GM23338 (cell line): ENCODE results near the gene PAPPA. TPM values are rescaled to one million over a fixed set of nuclear protein-coding genes. Genes with fewer than 3 reads are reported as not detected.

ENCODE experiments used
- ATAC-seq: fragments of 200-7000 bp; cut with Tn5 transposase; 3 replicates; pipeline ENCODE4 v1.9.1; 2020
- DNase-seq: peaks from one replicate; pipeline ENCODE4 v3.0.0-alpha.2; 2015; ENCODE audit warnings: low spot score
- H2AFZ ChIP-seq: fragments of 200-600 bp; sonication (generic); 2 replicates; pipeline ENCODE4 v1.8.0; 2016; ENCODE audit warnings: antibody characterized with exemption, mild to moderate bottlenecking, moderate library complexity
- H3F3A ChIP-seq: fragments of 200-600 bp; sonication (generic); replicated peaks from 2 replicates; pipeline ENCODE4 v1.8.0; 2017; ENCODE audit warnings: antibody characterized with exemption, mixed run types, low read depth
- H3K27ac ChIP-seq: fragments of 200-600 bp; sonication (generic); 2 replicates; pipeline ENCODE4 v1.6.1; 2016; ENCODE audit warnings: low read depth
- H3K27me3 ChIP-seq: fragments of 200-600 bp; sonication (generic); 2 replicates; pipeline ENCODE4 v1.8.0; 2016; ENCODE audit warnings: mild to moderate bottlenecking, mixed run types, moderate library complexity; ENCODE audit not compliant: insufficient read depth
- H3K36me3 ChIP-seq: fragments of 200-600 bp; sonication (generic); 2 replicates; pipeline ENCODE4 v1.8.0; 2016; ENCODE audit warnings: mild to moderate bottlenecking; ENCODE audit not compliant: insufficient read depth
- H3K4me1 ChIP-seq: fragments of 200-600 bp; sonication (generic); 2 replicates; pipeline ENCODE4 v1.8.0; 2016; ENCODE audit warnings: mild to moderate bottlenecking, moderate library complexity; ENCODE audit not compliant: insufficient read depth
- H3K4me2 ChIP-seq: fragments of 200-600 bp; sonication (generic); 2 replicates; pipeline ENCODE4 v1.7.1; 2017; ENCODE audit warnings: mixed run types
- H3K4me3 ChIP-seq: fragments of 200-600 bp; sonication (generic); 2 replicates; pipeline ENCODE4 v1.6.1; 2016; ENCODE audit warnings: mixed run types
- H3K79me2 ChIP-seq: fragments of 200-600 bp; sonication (generic); replicated peaks from 2 replicates; pipeline ENCODE4 v1.8.0; 2017; ENCODE audit warnings: mild to moderate bottlenecking; ENCODE audit not compliant: insufficient read depth
- H3K9me2 ChIP-seq: fragments of 200-600 bp; sonication (generic); 2 replicates; pipeline ENCODE4 v1.8.0; 2017; ENCODE audit not compliant: insufficient read depth
- H4K20me1 ChIP-seq: fragments of 200-600 bp; sonication (generic); replicated peaks from 2 replicates; pipeline ENCODE4 v1.8.0; 2017; ENCODE audit warnings: mild to moderate bottlenecking; ENCODE audit not compliant: insufficient read depth
- H3K27ac Mint-ChIP-seq: 2 replicates; pipeline ENCODE4 v1.8.0; 2020; ENCODE audit warnings: inconsistent platforms, mild to moderate bottlenecking, moderate library complexity, mixed read lengths
- H3K27me3 Mint-ChIP-seq: 3 replicates; pipeline ENCODE4 v1.8.0; 2022; ENCODE audit warnings: low read depth, mild to moderate bottlenecking, moderate library complexity, mixed read lengths, inconsistent platforms; ENCODE audit not compliant: insufficient read depth, poor library complexity
- H3K36me3 Mint-ChIP-seq: 3 replicates; pipeline ENCODE4 v1.8.0; 2021; ENCODE audit warnings: low read depth, mild to moderate bottlenecking, inconsistent platforms, moderate library complexity, mixed read lengths
- H3K4me1 Mint-ChIP-seq: 3 replicates; pipeline ENCODE4 v1.8.0; 2020; ENCODE audit warnings: mild to moderate bottlenecking, inconsistent platforms, mixed read lengths
- H3K4me3 Mint-ChIP-seq: 3 replicates; pipeline ENCODE4 v1.8.0; 2021; ENCODE audit warnings: moderate library complexity, mild to moderate bottlenecking, inconsistent platforms, mixed read lengths
- H3K9me3 Mint-ChIP-seq: 3 replicates; pipeline ENCODE4 v1.8.0; 2020; ENCODE audit warnings: moderate library complexity, mild to moderate bottlenecking, inconsistent platforms, mixed read lengths
- CREB1 ChIP-seq: fragments of 250-450 bp; sonication (Bioruptor Pico); IDR thresholded peaks from 2 replicates; pipeline ENCODE4 v1.5.0; 2020; ENCODE audit warnings: low read depth, mild to moderate bottlenecking, moderate library complexity
- ETS1 ChIP-seq: IDR thresholded peaks from 2 replicates; pipeline ENCODE4 v1.6.1; 2016; ENCODE audit warnings: antibody characterized with exemption
- EZH2 ChIP-seq: fragments of 200-600 bp; sonication (generic); IDR thresholded peaks from one replicate; pipeline ENCODE4 v1.8.0; 2017; ENCODE audit warnings: antibody characterized with exemption, mild to moderate bottlenecking, low read depth; ENCODE audit not compliant: unreplicated experiment
- EZH2phosphoT487 ChIP-seq: fragments of 200-600 bp; sonication (generic); IDR thresholded peaks from one replicate; pipeline ENCODE4 v1.8.1; 2018; ENCODE audit warnings: antibody characterized with exemption; ENCODE audit not compliant: unreplicated experiment
- JUNB ChIP-seq: IDR thresholded peaks from one replicate; pipeline ENCODE4 v1.6.1; 2016; ENCODE audit warnings: antibody characterized with exemption; ENCODE audit not compliant: unreplicated experiment
- NANOG ChIP-seq: IDR thresholded peaks from 2 replicates; pipeline ENCODE4 v1.6.1; 2016; ENCODE audit warnings: antibody characterized with exemption, borderline replicate concordance
- POLR2AphosphoS5 ChIP-seq: IDR thresholded peaks from 2 replicates; pipeline ENCODE4 v1.6.1; 2016; ENCODE audit warnings: antibody characterized with exemption, low read depth
- REST ChIP-seq: IDR thresholded peaks from one replicate; pipeline ENCODE4 v1.6.1; 2018; ENCODE audit warnings: antibody characterized with exemption; ENCODE audit not compliant: unreplicated experiment
- STAT1 ChIP-seq: IDR thresholded peaks from one replicate; pipeline ENCODE4 v1.6.1; 2016; ENCODE audit warnings: antibody characterized with exemption; ENCODE audit not compliant: unreplicated experiment
- ZNF114 ChIP-seq: fragments of 250-450 bp; sonication (Bioruptor Pico); IDR thresholded peaks from 2 replicates; pipeline ENCODE4 v1.5.0; 2020; ENCODE audit warnings: mild to moderate bottlenecking, moderate library complexity
- ZNF331 ChIP-seq: fragments of 250-450 bp; sonication (Bioruptor Pico); IDR thresholded peaks from 2 replicates; pipeline ENCODE4 v1.5.0; 2020; ENCODE audit warnings: low read depth, mild to moderate bottlenecking, moderate library complexity
- polyA plus RNA-seq: library from polyadenylated mRNA; unstranded; fragments of >200 nt; fragmentation: Nextera tagmentation; extraction: Ambion mirVana; gene quantifications from 2 replicates; pipeline ENCODE4 v1.2.1, GENCODE V29; 2016
- total RNA-seq: library from RNA; depleted of rRNA; stranded (reverse); fragments of >200 nt; shearing (Covaris generic); gene quantifications from 2 replicates; pipeline ENCODE4 v1.2.3, GENCODE V29; 2014
- TF ChIP-seq, protein P1 (sequence below), 2 experiments: fragments of 200-600 bp in 1 of 2; sonication (generic) in 1 of 2; conservative IDR thresholded peaks; 2 replicates each; pipeline versions ENCODE4 v1.5.1 to v1.6.1; 2016 to 2017; ENCODE audit warnings: antibody characterized with exemption in 2 of 2, low read depth in 2 of 2, mild to moderate bottlenecking in 2 of 2, moderate library complexity in 1 of 2
- TF ChIP-seq, protein P2 (sequence below): fragments of 250-450 bp; sonication (Bioruptor Pico); IDR thresholded peaks from 2 replicates; pipeline ENCODE4 v1.5.0; 2020; ENCODE audit warnings: mild to moderate bottlenecking, moderate library complexity

Gene PAPPA
- total and polyA plus RNA-seq, 2 experiments from 2014 or later = 0.38 to 0.66 TPM

GRCh38 chr9:116251366-116251765, 97.8 kb downstream of the PAPPA start:
- no peak overlapping the region for H3K4me3 ChIP-seq
- DNase-seq (no peak), ATAC-seq (no peak)
- H3K4me3 Mint-ChIP-seq = no peak overlapping the region
- H4K20me1 ChIP-seq = no peaks in the 10 kb centered on the region
- no peaks in the 10 kb centered on the region; the same call in 1 of the 2 replicates for H3K9me2 ChIP-seq
- no peaks in the 10 kb centered on the region for H3K27me3 Mint-ChIP-seq
- no peak overlapping the region for H3K27ac ChIP-seq
- H3K27ac Mint-ChIP-seq = no peak overlapping the region
- no peak for TF ChIP-seq ETS1
- no peak for TF ChIP-seq EZH2
- TF ChIP-seq NANOG = no peak
- no peak for TF ChIP-seq ZNF114
- TF ChIP-seq ZNF331 (CRISPR knock-in tag) = no peak
- TF ChIP-seq CREB1 (CRISPR knock-in tag) = no peak
- TF ChIP-seq, protein P1, sequence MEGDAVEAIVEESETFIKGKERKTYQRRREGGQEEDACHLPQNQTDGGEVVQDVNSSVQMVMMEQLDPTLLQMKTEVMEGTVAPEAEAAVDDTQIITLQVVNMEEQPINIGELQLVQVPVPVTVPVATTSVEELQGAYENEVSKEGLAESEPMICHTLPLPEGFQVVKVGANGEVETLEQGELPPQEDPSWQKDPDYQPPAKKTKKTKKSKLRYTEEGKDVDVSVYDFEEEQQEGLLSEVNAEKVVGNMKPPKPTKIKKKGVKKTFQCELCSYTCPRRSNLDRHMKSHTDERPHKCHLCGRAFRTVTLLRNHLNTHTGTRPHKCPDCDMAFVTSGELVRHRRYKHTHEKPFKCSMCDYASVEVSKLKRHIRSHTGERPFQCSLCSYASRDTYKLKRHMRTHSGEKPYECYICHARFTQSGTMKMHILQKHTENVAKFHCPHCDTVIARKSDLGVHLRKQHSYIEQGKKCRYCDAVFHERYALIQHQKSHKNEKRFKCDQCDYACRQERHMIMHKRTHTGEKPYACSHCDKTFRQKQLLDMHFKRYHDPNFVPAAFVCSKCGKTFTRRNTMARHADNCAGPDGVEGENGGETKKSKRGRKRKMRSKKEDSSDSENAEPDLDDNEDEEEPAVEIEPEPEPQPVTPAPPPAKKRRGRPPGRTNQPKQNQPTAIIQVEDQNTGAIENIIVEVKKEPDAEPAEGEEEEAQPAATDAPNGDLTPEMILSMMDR (conservative IDR thresholded peaks at IDR 0.05; ENCODE audit: low read depth in 2 of 2) = no peak
- TF ChIP-seq, protein P2, sequence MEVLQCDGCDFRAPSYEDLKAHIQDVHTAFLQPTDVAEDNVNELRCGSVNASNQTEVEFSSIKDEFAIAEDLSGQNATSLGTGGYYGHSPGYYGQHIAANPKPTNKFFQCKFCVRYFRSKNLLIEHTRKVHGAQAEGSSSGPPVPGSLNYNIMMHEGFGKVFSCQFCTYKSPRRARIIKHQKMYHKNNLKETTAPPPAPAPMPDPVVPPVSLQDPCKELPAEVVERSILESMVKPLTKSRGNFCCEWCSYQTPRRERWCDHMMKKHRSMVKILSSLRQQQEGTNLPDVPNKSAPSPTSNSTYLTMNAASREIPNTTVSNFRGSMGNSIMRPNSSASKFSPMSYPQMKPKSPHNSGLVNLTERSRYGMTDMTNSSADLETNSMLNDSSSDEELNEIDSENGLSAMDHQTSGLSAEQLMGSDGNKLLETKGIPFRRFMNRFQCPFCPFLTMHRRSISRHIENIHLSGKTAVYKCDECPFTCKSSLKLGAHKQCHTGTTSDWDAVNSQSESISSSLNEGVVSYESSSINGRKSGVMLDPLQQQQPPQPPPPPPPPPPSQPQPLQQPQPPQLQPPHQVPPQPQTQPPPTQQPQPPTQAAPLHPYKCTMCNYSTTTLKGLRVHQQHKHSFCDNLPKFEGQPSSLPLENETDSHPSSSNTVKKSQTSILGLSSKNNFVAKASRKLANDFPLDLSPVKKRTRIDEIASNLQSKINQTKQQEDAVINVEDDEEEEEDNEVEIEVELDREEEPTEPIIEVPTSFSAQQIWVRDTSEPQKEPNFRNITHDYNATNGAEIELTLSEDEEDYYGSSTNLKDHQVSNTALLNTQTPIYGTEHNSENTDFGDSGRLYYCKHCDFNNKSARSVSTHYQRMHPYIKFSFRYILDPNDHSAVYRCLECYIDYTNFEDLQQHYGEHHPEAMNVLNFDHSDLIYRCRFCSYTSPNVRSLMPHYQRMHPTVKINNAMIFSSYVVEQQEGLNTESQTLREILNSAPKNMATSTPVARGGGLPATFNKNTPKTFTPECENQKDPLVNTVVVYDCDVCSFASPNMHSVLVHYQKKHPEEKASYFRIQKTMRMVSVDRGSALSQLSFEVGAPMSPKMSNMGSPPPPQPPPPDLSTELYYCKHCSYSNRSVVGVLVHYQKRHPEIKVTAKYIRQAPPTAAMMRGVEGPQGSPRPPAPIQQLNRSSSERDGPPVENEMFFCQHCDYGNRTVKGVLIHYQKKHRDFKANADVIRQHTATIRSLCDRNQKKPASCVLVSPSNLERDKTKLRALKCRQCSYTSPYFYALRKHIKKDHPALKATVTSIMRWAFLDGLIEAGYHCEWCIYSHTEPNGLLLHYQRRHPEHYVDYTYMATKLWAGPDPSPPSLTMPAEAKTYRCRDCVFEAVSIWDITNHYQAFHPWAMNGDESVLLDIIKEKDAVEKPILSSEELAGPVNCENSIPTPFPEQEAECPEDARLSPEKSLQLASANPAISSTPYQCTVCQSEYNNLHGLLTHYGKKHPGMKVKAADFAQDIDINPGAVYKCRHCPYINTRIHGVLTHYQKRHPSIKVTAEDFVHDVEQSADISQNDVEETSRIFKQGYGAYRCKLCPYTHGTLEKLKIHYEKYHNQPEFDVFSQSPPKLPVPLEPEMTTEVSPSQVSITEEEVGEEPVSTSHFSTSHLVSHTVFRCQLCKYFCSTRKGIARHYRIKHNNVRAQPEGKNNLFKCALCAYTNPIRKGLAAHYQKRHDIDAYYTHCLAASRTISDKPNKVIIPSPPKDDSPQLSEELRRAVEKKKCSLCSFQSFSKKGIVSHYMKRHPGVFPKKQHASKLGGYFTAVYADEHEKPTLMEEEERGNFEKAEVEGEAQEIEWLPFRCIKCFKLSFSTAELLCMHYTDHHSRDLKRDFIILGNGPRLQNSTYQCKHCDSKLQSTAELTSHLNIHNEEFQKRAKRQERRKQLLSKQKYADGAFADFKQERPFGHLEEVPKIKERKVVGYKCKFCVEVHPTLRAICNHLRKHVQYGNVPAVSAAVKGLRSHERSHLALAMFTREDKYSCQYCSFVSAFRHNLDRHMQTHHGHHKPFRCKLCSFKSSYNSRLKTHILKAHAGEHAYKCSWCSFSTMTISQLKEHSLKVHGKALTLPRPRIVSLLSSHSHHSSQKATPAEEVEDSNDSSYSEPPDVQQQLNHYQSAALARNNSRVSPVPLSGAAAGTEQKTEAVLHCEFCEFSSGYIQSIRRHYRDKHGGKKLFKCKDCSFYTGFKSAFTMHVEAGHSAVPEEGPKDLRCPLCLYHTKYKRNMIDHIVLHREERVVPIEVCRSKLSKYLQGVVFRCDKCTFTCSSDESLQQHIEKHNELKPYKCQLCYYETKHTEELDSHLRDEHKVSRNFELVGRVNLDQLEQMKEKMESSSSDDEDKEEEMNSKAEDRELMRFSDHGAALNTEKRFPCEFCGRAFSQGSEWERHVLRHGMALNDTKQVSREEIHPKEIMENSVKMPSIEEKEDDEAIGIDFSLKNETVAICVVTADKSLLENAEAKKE (CRISPR knock-in tag) = no peak
- no peak for TF ChIP-seq REST
- TF ChIP-seq POLR2AphosphoS5 = no peak
- TF ChIP-seq EZH2phosphoT487 = no peak
- TF ChIP-seq JUNB = no peak
- no peak for TF ChIP-seq STAT1
- H3K36me3 Mint-ChIP-seq = no peaks in the 10 kb centered on the region
- H2AFZ ChIP-seq = no peak overlapping the region
- no peak overlapping the region for H3K4me2 ChIP-seq
- H3K4me1 ChIP-seq = no peaks in the 10 kb centered on the region
- H3K27me3 ChIP-seq = no peaks in the 10 kb centered on the region
- no peaks in the 10 kb centered on the region for H3K9me3 Mint-ChIP-seq
- no peaks in the 10 kb centered on the region for H3F3A ChIP-seq
- H3K36me3 ChIP-seq = no peaks in the 10 kb centered on the region
- H3K4me1 Mint-ChIP-seq = no peaks in the 10 kb centered on the region
- H3K79me2 ChIP-seq = no peaks in the 10 kb centered on the region
